AG04450 (cell line): ENCODE data around the gene ARFGAP1. TPM values are rescaled to one million over a fixed set of nuclear protein-coding genes. Genes with fewer than 3 reads are reported as not detected.

Experiments used
- CTCF ChIA-PET: fragments of 300-600, 350-600 bp; formaldehyde crosslinking; extraction: SDS; loops from one replicate; lab custom pipeline; 2022; ENCODE audit warnings: antibody characterized with exemption, inconsistent platforms; lab: Charles Lee
- POLR2A ChIA-PET: fragments of 350-600 bp; formaldehyde crosslinking; extraction: SDS; loops from one replicate; lab custom pipeline; 2021; ENCODE audit warnings: antibody characterized with exemption, inconsistent platforms; lab: Yijun Ruan, JAX
- DNase-seq: peaks from one replicate; pipeline ENCODE4 v3.0.0-alpha.2; 2011; ENCODE audit warnings: low read depth, low spot score
- H3K27ac ChIP-seq: one replicate; pipeline ENCODE4 v1.5.1; 2012; ENCODE audit warnings: low read depth, low read length, control low read depth
- H3K27me3 ChIP-seq: one replicate; pipeline ENCODE4 v1.6.0; 2012; ENCODE audit warnings: low read length; ENCODE audit not compliant: control insufficient read depth, insufficient read depth
- H3K4me3 ChIP-seq: 2 replicates; pipeline ENCODE4 v1.5.1; 2011; ENCODE audit warnings: mild to moderate bottlenecking, low read depth, low read length, control low read depth
- H3K9me3 ChIP-seq: 2 replicates; pipeline ENCODE4 v1.5.1; 2012; ENCODE audit warnings: low read length; ENCODE audit not compliant: control insufficient read depth, insufficient read depth
- polyA plus RNA-seq: library from polyadenylated mRNA; depleted of rRNA; stranded (reverse); fragments of >200 nt; gene quantifications from 2 replicates; pipeline ENCODE4 v1.2.3, GENCODE V29; 2011
- TF ChIP-seq, protein P1 (sequence below): IDR thresholded peaks from 2 replicates; pipeline ENCODE4 v1.5.1; 2011; ENCODE audit warnings: low read depth, low read length, control low read depth, inconsistent platforms

Gene ARFGAP1
- polyA plus RNA-seq, 1 experiment, result 52.6 TPM

DNA sequence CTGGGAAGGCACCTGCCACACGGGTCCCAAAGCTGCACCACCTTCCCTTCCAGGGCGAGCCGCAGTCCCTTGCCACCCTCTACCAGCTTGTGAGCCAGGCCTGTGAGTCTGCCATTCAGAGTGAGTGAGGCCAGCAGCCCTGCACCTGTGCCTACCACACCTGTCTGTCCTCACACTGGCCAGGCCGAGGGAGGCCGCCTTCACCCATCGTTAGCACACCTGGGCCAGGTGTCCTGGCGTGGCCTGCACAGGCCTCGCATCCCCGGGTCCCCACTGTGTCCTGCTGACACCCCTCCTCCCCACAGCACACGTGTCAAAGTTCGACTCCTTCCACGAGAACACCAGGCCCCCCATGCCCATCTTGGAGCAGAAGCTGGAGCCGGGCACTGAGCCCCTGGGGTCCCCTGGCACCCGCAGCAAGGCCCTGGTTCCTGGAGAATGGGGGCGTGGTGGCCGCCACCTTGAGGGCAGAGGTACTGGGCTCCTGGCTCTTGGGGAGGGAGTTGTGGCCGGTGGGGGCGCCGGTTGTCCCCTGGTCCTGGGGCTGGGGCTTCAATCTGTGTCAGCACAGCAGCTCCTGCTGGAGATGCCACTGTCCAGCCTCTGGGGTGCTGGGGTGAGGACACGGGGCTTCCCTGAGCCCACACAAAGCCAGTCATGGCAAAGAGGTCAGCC, 55.5 kb downstream of the ARFGAP1 start:
- ChIA-PET POLR2A (no interaction called here), CTCF (no interaction called here)
- Histone ChIP-seq H3K27ac (no peak overlapping the region), H3K9me3 (peaks cover 25% of the 10 kb centered on the region), H3K27me3 (peaks cover 18% of the 10 kb centered on the region), H3K4me3 (no peak overlapping the region)
- no peak for DNase-seq
- TF ChIP-seq, protein P1, sequence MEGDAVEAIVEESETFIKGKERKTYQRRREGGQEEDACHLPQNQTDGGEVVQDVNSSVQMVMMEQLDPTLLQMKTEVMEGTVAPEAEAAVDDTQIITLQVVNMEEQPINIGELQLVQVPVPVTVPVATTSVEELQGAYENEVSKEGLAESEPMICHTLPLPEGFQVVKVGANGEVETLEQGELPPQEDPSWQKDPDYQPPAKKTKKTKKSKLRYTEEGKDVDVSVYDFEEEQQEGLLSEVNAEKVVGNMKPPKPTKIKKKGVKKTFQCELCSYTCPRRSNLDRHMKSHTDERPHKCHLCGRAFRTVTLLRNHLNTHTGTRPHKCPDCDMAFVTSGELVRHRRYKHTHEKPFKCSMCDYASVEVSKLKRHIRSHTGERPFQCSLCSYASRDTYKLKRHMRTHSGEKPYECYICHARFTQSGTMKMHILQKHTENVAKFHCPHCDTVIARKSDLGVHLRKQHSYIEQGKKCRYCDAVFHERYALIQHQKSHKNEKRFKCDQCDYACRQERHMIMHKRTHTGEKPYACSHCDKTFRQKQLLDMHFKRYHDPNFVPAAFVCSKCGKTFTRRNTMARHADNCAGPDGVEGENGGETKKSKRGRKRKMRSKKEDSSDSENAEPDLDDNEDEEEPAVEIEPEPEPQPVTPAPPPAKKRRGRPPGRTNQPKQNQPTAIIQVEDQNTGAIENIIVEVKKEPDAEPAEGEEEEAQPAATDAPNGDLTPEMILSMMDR, result no peak

DNA sequence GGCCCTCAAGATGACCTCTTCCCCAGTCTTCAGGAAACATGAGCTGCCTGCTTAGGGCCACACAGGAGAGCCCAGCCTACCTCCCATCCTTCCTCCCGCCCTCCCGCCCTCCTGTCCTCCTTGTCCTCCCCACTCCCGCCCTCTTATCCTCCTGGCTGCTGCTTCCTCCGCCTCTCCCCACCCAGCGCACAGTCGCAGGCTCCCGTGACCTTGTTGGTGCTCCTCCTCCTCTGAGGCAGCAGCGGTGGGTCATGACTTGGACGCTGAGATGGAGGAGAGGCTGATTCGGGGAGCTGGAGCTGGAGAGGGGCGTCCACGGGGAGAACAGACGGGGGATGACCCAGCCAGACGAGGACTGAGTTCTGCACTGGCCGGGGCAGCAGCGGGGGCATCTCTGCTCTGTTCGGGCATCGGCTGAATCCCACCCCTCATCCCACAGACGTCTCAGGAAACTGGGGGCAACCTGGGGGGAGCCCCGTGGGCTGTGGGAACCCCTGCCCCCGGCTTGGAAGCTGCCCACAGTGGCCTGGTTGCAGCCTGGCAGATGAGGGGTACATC, 56.2 kb downstream of the ARFGAP1 start:
- H3K27me3 ChIP-seq, result peaks cover 13% of the 10 kb centered on the region
- no peak for DNase-seq
- no peak overlapping the region for H3K27ac ChIP-seq
- CTCF ChIA-PET, result no interaction called here
- TF ChIP-seq, protein P1, result no peak
- H3K9me3 ChIP-seq, result peaks cover 31% of the 10 kb centered on the region
- POLR2A ChIA-PET, result no interaction called here
- no peak overlapping the region for H3K4me3 ChIP-seq

DNA sequence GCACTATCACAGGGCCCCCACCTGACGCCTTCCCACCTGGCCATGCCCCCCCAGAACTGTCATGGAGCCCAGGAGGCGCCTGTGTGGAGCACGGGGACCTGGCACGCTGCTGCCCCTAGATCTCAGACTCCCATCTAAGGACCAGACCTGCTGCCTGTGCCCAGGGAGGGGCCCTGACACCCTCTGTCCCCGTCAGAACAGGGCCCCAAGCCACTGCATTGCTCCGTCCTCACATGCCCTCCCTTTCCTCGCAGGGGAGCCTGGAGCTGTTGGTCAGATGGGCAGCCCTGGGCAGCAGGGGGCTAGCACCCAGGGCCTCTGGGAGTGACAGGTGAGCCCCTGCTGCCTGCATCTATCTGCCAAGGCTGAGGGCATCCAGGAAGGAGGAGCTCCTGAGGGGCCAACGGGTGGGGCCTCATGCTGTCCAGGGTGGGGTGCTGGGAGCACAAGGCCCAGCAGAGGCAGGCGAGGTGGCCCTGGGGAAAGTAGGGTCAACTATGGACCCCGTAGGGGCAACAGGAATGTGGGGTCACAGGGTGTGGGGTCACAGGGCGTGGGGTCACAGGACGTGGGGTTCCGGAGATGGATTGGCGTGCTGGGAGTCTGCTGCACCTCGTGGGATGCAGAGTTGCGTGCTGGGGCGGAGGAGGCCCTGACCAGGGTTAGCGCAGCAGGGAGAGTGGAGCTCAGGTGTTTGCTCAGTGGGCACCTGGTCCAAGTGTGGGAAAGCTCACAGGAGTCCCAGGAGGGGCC, 56.9 kb downstream of the ARFGAP1 start:
- H3K4me3 ChIP-seq, result no peak overlapping the region
- CTCF ChIA-PET, result no interaction called here
- POLR2A ChIA-PET, result no interaction called here
- H3K27me3 ChIP-seq, result peaks cover 6% of the 10 kb centered on the region
- DNase-seq, result no peak
- H3K9me3 ChIP-seq, result peaks cover 32% of the 10 kb centered on the region
- TF ChIP-seq, protein P1, result no peak
- H3K27ac ChIP-seq, result no peak overlapping the region

DNA sequence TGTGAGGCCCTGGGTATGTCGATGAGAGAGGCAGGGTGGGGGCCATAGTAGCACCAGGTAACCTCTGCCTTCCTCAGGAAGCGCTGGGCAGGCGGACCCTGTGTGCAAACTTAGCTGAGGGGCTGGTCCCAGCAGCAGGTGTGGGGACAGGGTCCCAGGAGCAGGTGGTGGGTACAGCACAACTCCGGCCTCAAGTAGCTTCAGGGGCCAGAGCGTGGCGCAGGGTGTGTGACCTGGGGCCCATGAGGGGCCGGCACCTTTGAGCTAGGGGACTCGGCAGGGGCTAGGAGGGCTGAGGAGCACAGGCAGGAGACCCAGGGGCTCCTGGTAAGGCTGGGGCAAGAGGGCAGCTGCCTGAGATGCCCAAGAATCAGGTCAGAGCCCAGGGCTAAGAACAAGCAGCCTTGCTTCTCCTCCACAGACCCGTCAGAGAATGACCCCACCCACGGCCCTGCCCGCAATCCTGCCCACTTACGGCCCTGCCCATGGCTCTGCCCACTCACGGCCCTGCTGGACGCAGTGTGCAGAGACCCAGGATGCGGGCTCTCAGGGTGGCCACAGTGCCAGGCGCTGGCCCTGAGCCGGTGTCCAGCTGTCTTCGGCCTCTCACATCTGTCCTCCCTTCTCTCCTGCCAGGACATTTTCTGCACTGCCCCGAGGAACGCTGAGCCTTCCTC, 57.6 kb downstream of the ARFGAP1 start:
- peaks cover 36% of the 10 kb centered on the region for H3K9me3 ChIP-seq
- peaks cover 2% of the 10 kb centered on the region for H3K27me3 ChIP-seq

More for the DNA sequence above, 57.6 kb downstream of the ARFGAP1 start:
- no peak overlapping the region for H3K4me3 ChIP-seq
- DNase-seq, result no peak
- TF ChIP-seq, protein P1, result no peak
- ChIA-PET POLR2A (no interaction called here), CTCF (no interaction called here)
- no peak overlapping the region for H3K27ac ChIP-seq
